Raji (cell line): ENCODE results near the gene CYP2F1.

Experiments used
- POLR2A ChIP-seq: IDR thresholded peaks from 2 replicates; pipeline ENCODE4 v1.6.1; 2011; ENCODE audit warnings: low read depth, low read length, control low read depth; ENCODE audit not compliant: insufficient read depth

CYP2F1 gene, protein sequence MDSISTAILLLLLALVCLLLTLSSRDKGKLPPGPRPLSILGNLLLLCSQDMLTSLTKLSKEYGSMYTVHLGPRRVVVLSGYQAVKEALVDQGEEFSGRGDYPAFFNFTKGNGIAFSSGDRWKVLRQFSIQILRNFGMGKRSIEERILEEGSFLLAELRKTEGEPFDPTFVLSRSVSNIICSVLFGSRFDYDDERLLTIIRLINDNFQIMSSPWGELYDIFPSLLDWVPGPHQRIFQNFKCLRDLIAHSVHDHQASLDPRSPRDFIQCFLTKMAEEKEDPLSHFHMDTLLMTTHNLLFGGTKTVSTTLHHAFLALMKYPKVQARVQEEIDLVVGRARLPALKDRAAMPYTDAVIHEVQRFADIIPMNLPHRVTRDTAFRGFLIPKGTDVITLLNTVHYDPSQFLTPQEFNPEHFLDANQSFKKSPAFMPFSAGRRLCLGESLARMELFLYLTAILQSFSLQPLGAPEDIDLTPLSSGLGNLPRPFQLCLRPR

DNA sequence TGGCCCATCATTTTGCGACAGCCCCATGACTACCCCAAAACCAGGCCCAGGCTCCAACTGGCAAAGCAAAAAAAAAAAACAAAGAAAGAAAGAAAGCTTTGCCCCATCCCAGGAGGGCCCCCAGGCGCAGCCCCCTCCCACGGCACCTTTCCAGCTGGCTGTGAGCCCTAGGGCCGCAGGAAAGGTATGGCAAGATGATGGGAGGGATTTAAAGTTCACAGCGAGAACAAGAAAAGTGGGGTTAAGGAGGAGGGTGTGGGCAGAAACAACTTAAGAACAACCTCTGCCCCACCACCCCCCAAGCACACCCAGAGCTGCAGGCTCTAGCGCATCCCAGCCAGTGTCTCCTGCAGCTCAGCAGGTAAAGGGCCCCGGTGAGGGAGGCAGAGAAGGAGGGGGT lies at the start of gene CYP2F1:
CYP2F1 (plus strand) TSS at position 301 of the 400 bp plus-strand sequence. CDS start 1,757 bp downstream, outside the sequence.
- TF ChIP-seq POLR2A = no peak

DNA sequence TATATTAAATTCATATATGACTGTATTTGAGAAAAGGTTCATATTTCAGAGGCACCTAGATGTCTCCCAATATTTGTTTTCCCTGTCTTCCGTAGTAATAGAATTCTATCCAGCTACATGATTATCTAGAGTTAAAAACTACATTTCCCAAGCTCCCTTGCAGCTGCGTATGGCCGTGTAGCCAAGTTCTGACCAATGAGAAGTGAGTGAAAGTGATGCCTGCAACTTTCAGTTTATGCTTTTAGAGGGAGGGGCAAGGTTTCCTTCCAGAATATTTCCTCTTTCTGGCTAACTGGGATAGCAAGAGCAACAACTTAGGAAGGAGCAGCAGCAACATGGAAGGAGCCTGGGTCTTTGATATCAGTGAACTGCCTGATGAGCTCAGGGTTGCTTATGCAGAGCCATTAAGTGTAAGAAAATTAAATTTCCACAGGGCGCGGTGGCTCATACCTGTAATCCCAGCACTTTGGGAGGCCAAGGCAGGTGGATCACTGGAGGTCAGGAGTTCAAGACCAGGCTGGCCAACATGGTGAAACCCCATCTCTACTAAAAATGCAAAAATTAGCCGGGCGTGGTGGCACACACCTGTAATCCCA lies 49.2 kb upstream of the CYP2F1 start:
- TF ChIP-seq POLR2A = no peak

DNA sequence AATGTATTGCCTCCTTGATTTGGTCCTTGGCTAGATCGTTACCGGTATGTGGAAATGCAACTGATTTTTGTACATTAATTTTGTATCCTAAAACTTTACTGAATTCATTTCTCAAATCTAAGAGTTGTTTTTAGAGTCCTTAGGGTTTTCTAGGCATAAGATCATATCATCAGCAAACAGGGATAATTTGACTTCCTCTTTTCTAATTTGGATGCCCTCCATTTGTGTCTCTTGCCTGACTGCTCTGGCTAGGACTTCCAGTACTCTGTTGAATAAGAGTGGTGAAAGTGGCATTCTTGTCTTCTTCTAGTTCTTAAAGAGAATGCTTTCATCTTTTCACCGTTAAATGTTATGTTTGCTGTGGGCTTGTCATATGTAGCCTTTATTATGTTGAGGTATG lies 37.9 kb upstream of the CYP2F1 start:
- TF ChIP-seq POLR2A = no peak

DNA sequence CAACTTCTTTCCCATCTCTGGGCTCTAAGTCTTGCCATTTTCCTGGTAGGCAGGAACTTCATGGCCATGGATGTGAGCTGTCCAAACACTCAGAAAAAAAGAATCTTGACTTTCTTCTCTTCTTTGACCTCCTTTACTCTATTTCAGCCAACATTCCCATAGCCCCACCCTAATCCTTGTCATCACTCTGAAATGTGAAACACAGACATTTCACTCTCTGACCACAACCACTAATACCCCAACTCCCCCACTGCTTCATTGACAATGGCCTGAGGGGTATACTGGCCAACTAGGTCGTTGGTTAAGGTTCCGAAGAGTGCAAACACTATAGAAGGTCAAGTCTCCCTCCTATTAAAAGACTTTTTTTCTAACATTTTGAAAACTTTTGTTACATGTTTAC lies 30.7 kb upstream of the CYP2F1 start:
- no peak for TF ChIP-seq POLR2A

DNA sequence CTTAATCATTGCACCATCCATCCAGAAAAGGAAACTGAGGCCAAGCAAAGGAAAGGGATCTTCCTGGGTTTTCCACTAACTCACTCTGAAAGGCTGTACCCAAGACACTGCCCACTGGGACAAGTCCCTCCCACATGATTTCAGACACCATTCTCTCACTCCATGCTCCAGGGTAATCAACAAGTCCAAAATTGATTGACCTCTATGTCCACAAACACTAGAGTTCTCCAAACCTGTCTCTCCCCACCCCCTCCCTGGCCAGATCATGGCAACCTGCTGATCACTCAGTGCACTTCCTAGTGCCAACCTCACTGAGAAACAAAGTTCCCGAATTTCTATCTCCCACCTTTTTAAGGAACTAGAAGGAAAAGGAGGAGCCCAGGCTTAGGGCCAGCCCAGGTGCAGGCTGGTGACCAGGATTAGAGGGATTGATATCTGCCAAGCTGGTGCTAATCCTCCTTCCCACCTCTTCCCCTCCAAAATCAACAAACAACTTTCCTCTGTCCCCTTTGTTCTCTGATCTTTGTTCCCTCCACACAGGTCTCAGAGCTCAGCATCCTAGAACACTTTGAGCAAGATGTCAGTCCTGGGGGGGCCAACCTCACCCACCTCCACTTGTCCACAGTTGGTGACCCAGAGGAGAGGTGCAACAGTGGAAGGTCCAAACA lies 28.4 kb upstream of the CYP2F1 start:
- TF ChIP-seq POLR2A = no peak

DNA sequence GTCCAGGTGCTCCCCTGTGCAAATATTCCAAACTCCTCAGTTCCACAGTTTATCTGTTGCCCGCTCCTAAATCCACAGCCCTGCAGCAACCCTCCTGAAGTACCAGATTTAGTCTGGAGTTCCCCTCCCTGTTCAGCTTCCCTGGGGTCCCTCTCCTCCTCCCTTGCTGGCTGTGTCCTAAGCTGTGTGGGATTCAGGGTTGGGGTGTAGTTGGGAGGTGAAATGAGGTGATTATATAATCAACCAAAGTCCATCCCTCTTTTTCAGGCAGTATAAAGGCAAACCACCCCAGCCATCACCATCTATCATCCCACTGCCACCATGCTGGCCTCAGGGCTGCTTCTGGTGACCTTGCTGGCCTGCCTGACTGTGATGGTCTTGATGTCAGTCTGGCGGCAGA lies 26.1 kb upstream of the CYP2F1 start, which contains the start of gene CYP2A13:
CYP2A13 (plus strand) TSS at position 301 of the 400 bp plus-strand sequence; CDS start at position 322, 21 bp downstream.
- TF ChIP-seq POLR2A = no peak

DNA sequence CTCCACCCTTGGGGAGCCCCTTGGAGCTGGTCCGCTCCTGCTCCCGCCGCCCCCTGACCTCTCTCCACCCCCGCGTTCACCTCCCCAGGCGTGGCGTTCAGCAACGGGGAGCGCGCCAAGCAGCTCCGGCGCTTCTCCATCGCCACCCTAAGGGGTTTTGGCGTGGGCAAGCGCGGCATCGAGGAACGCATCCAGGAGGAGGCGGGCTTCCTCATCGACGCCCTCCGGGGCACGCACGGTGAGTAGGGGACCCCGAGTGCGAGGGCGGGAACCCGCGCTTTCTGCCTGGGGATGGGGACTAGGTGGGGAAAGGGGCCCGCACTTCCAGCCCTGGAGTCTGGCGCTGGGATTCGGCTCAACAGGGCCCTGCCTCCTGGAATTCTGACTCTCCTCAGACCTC lies 24.3 kb upstream of the CYP2F1 start:
- no peak for TF ChIP-seq POLR2A

DNA sequence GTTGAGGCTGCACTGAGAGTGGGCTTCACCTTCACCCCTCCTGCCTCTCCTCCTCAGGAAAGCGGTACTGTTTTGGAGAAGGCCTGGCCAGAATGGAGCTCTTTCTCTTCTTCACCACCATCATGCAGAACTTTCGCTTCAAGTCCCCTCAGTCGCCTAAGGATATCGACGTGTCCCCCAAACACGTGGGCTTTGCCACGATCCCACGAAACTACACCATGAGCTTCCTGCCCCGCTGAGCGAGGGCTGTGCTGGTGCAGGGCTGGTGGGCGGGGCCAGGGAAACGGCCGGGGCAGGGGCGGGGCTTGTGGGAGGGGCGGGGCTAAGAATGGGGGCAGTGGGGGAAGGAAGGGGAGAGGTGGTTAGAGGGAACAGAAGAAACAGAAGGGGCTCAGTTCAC lies 18.5 kb upstream of the CYP2F1 start:
- TF ChIP-seq POLR2A = no peak

DNA sequence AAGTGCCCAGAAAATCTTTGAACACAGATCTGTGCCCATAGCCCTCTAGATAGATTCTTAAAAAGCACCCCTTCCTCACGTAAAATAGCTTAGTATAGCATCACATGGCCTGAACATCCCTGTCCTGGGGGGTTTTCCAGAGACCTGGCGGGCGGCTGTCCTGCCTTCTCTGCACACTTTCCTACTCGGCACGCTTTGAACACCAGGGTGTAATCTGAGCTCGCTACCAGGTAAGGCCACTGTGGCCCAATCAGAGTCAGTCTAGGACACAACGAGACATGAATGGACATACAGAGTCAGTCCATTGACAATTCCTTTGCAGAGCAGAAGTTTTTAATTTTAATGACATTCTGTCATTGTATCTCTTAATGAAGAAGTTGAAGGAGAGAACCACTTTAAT lies 17.9 kb upstream of the CYP2F1 start:
- TF ChIP-seq POLR2A = no peak

DNA sequence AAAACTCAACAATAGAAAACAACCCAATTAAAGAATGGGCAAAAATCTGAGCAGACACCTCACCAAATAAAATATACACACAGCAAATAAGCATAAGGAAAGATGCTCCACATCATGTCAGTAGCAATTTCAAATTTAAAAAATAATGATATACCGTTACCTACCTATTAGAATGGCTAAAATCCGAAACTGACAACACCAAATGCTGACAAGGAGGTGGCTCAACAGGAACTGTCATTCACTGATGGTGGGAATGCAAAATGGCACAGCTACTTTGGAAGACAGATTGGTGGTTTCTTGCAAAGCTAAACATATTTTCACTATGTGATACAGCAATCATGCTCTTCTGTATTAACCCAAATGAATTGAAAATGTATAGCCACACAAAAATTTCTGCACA lies 16.9 kb upstream of the CYP2F1 start:
- TF ChIP-seq POLR2A = no peak

DNA sequence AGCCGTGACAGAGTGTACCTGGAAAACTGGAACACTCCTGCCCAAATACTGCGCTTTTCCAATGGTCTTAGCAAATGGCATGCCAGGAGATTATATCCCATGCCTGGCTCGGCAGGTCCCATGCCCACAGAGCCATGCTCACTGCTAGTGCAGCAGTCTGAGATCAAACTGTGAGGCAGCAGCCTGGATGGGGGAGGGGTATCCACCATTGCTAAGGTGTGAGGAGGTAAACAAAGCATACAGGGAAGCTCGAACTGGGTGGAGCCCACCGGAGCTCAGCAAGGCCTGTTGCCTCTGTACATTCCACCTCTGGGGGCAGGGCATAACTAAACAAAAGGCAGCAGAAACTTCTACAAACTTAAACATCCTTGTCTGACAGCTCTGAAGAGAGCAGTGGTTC lies 15.5 kb upstream of the CYP2F1 start:
- no peak for TF ChIP-seq POLR2A

DNA sequence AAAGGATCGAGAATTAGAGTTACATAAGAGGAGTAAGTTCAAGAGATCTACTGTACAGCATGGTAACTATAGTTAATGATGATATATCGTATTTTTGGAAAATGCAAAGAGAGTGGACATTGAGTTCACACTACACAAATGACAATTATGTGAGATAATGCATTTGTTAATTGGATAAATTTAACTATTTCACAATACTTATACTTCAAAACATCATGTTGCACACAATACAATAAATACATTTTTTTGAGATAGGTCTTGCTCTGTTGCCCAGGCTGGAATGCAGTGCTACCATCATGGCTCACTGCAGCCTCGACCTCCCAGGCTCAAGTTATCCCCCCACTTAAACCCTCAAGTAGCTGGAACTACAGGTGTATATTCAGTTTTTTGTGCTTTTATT lies 8.1 kb upstream of the CYP2F1 start:
- no peak for TF ChIP-seq POLR2A

DNA sequence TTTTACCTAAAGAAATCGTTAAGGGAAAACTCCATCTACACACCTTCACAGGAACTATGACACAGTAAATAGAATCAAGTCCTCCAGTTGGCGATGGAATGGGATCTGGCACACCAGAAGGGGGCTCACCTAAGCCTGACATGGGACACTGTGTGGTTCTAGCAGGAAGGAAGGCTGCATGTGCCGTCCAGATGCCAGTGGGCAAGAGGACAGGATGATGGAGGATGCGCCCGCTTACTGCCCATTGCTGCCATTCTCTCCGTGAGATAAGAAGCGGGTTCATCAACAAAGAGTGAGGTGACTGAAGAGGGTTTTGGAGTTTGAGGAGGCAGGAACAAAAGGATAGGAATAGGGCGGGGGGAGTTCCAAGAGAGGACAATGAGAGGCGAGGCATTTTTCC lies 2.9 kb upstream of the CYP2F1 start:
- TF ChIP-seq POLR2A = no peak

DNA sequence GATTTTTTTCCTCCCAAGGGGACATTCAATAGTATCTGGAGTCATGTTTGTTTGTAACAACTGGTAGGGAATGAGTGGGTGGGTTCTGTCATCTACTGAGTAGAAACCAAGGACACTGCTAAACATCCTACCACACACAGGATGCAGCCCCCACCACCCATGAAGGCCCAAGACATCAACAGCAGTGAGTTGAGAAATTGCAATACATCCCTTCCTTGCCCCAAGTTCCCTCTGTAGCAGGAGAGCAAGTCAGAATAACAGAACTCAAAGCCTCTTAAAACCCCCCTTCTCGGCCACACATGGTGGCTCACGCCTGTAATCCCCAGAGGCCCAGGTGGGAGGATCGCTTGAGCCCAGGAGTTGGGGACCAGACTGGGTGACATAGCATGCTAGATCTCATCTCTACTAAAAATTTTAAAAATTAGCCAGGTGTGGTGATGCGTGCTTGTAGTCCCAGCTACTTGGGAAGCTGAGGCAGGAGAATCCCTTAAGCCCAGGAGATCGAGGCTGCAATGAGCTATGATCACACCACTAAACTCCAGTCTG lies 2.4 kb upstream of the CYP2F1 start:
- no peak for TF ChIP-seq POLR2A

DNA sequence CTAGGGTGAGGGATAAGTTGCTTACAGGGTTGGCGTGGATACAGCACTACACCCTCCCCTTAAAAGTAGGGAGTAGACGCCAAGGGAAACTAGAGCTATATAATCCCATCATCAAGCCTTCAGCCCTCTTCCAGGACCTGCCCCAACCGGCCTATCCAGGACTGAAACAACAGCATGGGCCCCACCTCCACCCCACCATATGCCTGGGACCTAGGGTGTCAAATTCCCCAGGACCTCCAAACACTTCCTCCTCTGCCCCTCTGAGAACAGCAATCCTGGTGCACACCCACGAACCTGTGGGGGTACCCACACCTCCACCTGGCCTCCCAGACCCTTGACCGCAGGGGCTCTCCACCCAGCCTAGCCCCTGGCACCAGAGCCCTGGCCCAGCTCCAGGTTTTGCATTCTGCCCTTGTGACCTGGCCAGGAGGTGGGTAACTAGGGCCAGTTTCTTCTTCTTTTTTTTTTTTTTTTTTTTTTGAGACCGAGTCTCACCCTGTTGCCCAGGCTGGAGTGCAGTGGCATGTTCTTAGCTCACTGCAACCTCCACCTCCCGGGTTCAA lies 1.4 kb upstream of the CYP2F1 start:
- no peak for TF ChIP-seq POLR2A
